HepG2 (cell line): ENCODE results near the gene PAPOLA. TPM values are rescaled to one million over a fixed set of nuclear protein-coding genes. Genes with fewer than 3 reads are reported as not detected.

ENCODE experiments used
- CCDC6 ChIP-seq: sonication (generic); formaldehyde crosslinking; IDR thresholded peaks from 2 replicates; pipeline ENCODE4 v1.8.1; 2022; ENCODE audit warnings: mild to moderate bottlenecking, missing genetic modification reagents, moderate library complexity
- GABPB1 ChIP-seq: IDR thresholded peaks from 2 replicates; pipeline ENCODE4 v1.6.1; 2016; ENCODE audit warnings: mild to moderate bottlenecking, missing genetic modification reagents, moderate library complexity, missing compliant biosample characterization
- GATAD1 ChIP-seq: IDR thresholded peaks from 2 replicates; pipeline ENCODE4 v1.6.1; 2016; ENCODE audit warnings: missing genetic modification reagents, missing compliant biosample characterization
- HNRNPLL ChIP-seq: fragments of 200-400 bp; formaldehyde crosslinking; IDR thresholded peaks from 2 replicates; pipeline ENCODE4 v1.6.1; 2017; ENCODE audit warnings: mild to moderate bottlenecking, low read depth, low read length; ENCODE audit not compliant: poor library complexity, severe bottlenecking
- KDM2A ChIP-seq: sonication (generic); formaldehyde crosslinking; IDR thresholded peaks from 2 replicates; pipeline ENCODE4 v1.4.0; 2020; ENCODE audit warnings: low read depth, missing genetic modification reagents, borderline replicate concordance
- MED13 ChIP-seq: sonication (generic); formaldehyde crosslinking; IDR thresholded peaks from 2 replicates; pipeline ENCODE4 v1.5.0; 2020; ENCODE audit warnings: missing genetic modification reagents
- NR2C2 ChIP-seq: sonication (generic); formaldehyde crosslinking; IDR thresholded peaks from 2 replicates; pipeline ENCODE4 v1.4.0; 2020; ENCODE audit warnings: missing genetic modification reagents, mild to moderate bottlenecking, moderate library complexity, borderline replicate concordance
- NRL ChIP-seq: sonication (generic); formaldehyde crosslinking; IDR thresholded peaks from 2 replicates; pipeline ENCODE4 v1.5.0; 2020; ENCODE audit warnings: missing genetic modification reagents, mild to moderate bottlenecking, moderate library complexity, borderline replicate concordance
- REPIN1 ChIP-seq: sonication (generic); formaldehyde crosslinking; IDR thresholded peaks from 2 replicates; pipeline ENCODE4 v1.8.0; 2022; ENCODE audit warnings: missing genetic modification reagents, low read depth, mild to moderate bottlenecking, borderline replicate concordance
- SP1 ChIP-seq, 2 experiments: fragments of 450-650 bp in 1 of 2; sonication (generic) in 1 of 2; formaldehyde crosslinking in 1 of 2; IDR thresholded peaks; 2 replicates each; pipeline versions ENCODE4 v1.4.0 to v1.6.1; 2016 to 2020; ENCODE audit warnings: missing genetic modification reagents in 1 of 2
- TMF1 ChIP-seq: sonication (generic); formaldehyde crosslinking; IDR thresholded peaks from 2 replicates; pipeline ENCODE4 v1.8.1; 2022; ENCODE audit warnings: low read depth, missing genetic modification reagents
- WIZ ChIP-seq: sonication (generic); formaldehyde crosslinking; IDR thresholded peaks from 2 replicates; pipeline ENCODE4 v1.5.1; 2020; ENCODE audit warnings: mild to moderate bottlenecking, missing genetic modification reagents
- ZKSCAN8 ChIP-seq: IDR thresholded peaks from 2 replicates; pipeline ENCODE4 v1.6.1; 2016; ENCODE audit warnings: borderline replicate concordance, missing genetic modification reagents, missing compliant biosample characterization
- ZMAT3 ChIP-seq: sonication (generic); formaldehyde crosslinking; conservative IDR thresholded peaks from 2 replicates; pipeline ENCODE4 v1.7.0; 2021; ENCODE audit warnings: missing genetic modification reagents
- polyA plus RNA-seq, 8 experiments: library from polyadenylated mRNA; depleted of rRNA in 3 of 8; stranded (reverse) in 7 of 8; unstranded in 1 of 8; fragments of >200 nt; fragmentation: Illumina TruSeq in 4 of 8; extraction: Trizol in 4 of 8; gene quantifications; 2 replicates each; pipeline versions ENCODE4 v1.2.1 to v1.2.3, GENCODE V29; 2011 to 2016; ENCODE audit warnings: low read depth in 4 of 8, missing spikeins in 1 of 8, mixed read lengths in 1 of 8; ENCODE audit not compliant: insufficient read depth in 1 of 8
- total RNA-seq, 5 experiments: library from RNA; depleted of rRNA; stranded (reverse); fragments of >200 nt; fragmentation: Illumina TruSeq; extraction: Trizol; gene quantifications; 2 replicates each; pipeline ENCODE4 v1.2.3, GENCODE V29; 2016; ENCODE audit warnings: low read depth in 1 of 5
- TF ChIP-seq, protein P1 (sequence below): fragments of 450-650 bp; IDR thresholded peaks from 2 replicates; pipeline ENCODE4 v1.6.1; 2017; ENCODE audit warnings: mild to moderate bottlenecking
- TF ChIP-seq, protein P2 (sequence below): sonication (generic); formaldehyde crosslinking; IDR thresholded peaks from 2 replicates; pipeline ENCODE4 v1.5.0; 2020; ENCODE audit warnings: mild to moderate bottlenecking, missing genetic modification reagents
- TF ChIP-seq, protein P3 (sequence below): sonication (generic); formaldehyde crosslinking; IDR thresholded peaks from 2 replicates; pipeline ENCODE4 v1.5.0; 2020; ENCODE audit warnings: missing genetic modification reagents
- TF ChIP-seq, protein P4 (sequence below): sonication (generic); formaldehyde crosslinking; IDR thresholded peaks from 2 replicates; pipeline ENCODE4 v1.5.1; 2020; ENCODE audit warnings: mild to moderate bottlenecking, missing genetic modification reagents, moderate library complexity
- TF ChIP-seq, protein P5 (sequence below): sonication (generic); formaldehyde crosslinking; IDR thresholded peaks from 2 replicates; pipeline ENCODE4 v1.8.0; 2022; ENCODE audit warnings: missing genetic modification reagents, mild to moderate bottlenecking, moderate library complexity, borderline replicate concordance

PAPOLA gene
- total and polyA plus RNA-seq, 2 of the 13 experiments (the other 11 are each of a cell fraction or from before 2014, with no cell fraction given) = 103 to 151 TPM

DNA sequence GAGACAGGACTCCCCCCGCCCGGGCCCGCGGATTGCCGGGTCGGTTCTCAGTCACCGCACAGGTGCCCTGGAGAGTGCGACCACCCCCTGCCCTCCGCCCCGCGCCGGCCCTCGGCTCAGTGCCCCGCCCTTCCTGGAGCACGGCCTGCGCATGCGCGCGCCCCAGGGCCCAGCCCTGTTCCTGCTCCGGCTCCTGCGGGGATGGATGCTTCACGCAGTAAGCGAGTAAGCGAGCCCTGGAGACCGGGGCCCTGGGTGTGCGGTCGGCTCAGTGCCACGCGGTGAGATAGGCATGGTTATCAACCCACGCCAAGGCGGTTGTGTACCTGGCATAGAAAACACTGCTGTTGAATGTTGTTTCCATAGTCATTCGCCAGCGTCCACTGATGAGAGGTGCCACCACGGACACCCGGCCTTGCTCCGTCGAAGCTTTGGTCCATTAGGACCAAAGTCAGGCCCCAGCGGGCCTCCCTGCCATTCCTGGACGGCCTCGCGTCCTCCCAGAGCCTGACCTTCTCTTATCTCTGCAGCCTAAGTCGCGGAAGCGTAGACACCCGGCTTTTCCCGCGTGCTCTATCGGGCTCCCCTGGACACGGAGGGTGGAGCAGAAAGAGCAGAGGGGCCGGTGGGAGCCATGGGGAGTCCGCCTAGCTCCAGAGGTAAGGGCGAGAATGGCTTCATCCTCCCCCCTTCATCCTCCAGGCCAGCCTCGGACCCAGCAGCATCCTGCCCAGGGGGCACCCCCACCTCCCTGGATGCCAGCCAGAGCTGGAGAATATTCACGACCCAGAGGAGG, 90.6 kb downstream of the PAPOLA start (continued):
- TF ChIP-seq TMF1 (CRISPR knock-in tag) (no peak), GATAD1 (CRISPR knock-in tag) (no peak), REPIN1 (CRISPR knock-in tag) (no peak), CCDC6 (CRISPR knock-in tag) (no peak), NR2C2 (CRISPR knock-in tag) (no peak), WIZ (CRISPR knock-in tag) (no peak), ZKSCAN8 (CRISPR knock-in tag) (no peak), GABPB1 (CRISPR knock-in tag) (peak; percentile 31; the same call in 1 of the 2 replicates), NRL (CRISPR knock-in tag) (peak; percentile 43; the same call in 1 of the 2 replicates), KDM2A (CRISPR knock-in tag) (peak; percentile 36; the same call in 1 of the 2 replicates), MED13 (no peak), HNRNPLL (peak; percentile 37), ZMAT3 (CRISPR knock-in tag) (no peak), SP1 (IDR thresholded peaks at IDR 0.05) (no peak), SP1 (CRISPR knock-in tag; IDR thresholded peaks at IDR 0.05) (no peak)
- TF ChIP-seq, protein P1, sequence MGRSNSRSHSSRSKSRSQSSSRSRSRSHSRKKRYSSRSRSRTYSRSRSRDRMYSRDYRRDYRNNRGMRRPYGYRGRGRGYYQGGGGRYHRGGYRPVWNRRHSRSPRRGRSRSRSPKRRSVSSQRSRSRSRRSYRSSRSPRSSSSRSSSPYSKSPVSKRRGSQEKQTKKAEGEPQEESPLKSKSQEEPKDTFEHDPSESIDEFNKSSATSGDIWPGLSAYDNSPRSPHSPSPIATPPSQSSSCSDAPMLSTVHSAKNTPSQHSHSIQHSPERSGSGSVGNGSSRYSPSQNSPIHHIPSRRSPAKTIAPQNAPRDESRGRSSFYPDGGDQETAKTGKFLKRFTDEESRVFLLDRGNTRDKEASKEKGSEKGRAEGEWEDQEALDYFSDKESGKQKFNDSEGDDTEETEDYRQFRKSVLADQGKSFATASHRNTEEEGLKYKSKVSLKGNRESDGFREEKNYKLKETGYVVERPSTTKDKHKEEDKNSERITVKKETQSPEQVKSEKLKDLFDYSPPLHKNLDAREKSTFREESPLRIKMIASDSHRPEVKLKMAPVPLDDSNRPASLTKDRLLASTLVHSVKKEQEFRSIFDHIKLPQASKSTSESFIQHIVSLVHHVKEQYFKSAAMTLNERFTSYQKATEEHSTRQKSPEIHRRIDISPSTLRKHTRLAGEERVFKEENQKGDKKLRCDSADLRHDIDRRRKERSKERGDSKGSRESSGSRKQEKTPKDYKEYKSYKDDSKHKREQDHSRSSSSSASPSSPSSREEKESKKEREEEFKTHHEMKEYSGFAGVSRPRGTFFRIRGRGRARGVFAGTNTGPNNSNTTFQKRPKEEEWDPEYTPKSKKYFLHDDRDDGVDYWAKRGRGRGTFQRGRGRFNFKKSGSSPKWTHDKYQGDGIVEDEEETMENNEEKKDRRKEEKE = no peak
- TF ChIP-seq, protein P2, sequence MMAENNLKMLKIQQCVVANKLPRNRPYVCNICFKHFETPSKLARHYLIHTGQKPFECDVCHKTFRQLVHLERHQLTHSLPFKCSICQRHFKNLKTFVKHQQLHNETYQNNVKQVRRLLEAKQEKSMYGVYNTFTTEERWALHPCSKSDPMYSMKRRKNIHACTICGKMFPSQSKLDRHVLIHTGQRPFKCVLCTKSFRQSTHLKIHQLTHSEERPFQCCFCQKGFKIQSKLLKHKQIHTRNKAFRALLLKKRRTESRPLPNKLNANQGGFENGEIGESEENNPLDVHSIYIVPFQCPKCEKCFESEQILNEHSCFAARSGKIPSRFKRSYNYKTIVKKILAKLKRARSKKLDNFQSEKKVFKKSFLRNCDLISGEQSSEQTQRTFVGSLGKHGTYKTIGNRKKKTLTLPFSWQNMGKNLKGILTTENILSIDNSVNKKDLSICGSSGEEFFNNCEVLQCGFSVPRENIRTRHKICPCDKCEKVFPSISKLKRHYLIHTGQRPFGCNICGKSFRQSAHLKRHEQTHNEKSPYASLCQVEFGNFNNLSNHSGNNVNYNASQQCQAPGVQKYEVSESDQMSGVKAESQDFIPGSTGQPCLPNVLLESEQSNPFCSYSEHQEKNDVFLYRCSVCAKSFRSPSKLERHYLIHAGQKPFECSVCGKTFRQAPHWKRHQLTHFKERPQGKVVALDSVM (CRISPR knock-in tag) = no peak
- TF ChIP-seq, protein P3, sequence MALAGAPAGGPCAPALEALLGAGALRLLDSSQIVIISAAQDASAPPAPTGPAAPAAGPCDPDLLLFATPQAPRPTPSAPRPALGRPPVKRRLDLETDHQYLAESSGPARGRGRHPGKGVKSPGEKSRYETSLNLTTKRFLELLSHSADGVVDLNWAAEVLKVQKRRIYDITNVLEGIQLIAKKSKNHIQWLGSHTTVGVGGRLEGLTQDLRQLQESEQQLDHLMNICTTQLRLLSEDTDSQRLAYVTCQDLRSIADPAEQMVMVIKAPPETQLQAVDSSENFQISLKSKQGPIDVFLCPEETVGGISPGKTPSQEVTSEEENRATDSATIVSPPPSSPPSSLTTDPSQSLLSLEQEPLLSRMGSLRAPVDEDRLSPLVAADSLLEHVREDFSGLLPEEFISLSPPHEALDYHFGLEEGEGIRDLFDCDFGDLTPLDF (CRISPR knock-in tag) = no peak
- TF ChIP-seq, protein P4, sequence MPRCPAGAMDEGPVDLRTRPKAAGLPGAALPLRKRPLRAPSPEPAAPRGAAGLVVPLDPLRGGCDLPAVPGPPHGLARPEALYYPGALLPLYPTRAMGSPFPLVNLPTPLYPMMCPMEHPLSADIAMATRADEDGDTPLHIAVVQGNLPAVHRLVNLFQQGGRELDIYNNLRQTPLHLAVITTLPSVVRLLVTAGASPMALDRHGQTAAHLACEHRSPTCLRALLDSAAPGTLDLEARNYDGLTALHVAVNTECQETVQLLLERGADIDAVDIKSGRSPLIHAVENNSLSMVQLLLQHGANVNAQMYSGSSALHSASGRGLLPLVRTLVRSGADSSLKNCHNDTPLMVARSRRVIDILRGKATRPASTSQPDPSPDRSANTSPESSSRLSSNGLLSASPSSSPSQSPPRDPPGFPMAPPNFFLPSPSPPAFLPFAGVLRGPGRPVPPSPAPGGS (CRISPR knock-in tag) = no peak
- TF ChIP-seq, protein P5, sequence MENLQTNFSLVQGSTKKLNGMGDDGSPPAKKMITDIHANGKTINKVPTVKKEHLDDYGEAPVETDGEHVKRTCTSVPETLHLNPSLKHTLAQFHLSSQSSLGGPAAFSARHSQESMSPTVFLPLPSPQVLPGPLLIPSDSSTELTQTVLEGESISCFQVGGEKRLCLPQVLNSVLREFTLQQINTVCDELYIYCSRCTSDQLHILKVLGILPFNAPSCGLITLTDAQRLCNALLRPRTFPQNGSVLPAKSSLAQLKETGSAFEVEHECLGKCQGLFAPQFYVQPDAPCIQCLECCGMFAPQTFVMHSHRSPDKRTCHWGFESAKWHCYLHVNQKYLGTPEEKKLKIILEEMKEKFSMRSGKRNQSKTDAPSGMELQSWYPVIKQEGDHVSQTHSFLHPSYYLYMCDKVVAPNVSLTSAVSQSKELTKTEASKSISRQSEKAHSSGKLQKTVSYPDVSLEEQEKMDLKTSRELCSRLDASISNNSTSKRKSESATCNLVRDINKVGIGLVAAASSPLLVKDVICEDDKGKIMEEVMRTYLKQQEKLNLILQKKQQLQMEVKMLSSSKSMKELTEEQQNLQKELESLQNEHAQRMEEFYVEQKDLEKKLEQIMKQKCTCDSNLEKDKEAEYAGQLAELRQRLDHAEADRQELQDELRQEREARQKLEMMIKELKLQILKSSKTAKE (CRISPR knock-in tag) = no peak
